HCT116 (cell line): ENCODE results near the gene PTPN4. TPM values are rescaled to one million over a fixed set of nuclear protein-coding genes. Genes with fewer than 3 reads are reported as not detected.

Source experiments
- ATAC-seq: fragments of 200-7000 bp; cut with Tn5 transposase; 2 replicates; pipeline ENCODE4 v1.9.1; 2020; ENCODE audit warnings: mild to moderate bottlenecking, moderate library complexity
- BruUV-seq: library from RNA; stranded (reverse); fragments of 400-500 nt; replicated peaks from 2 replicates; lab custom pipeline; 2021; lab: Mats Ljungman, UMichigan
- CTCF ChIA-PET: fragments of 300-600 bp; sonication (Branson Sonifier 250); formaldehyde crosslinking; loops from one replicate; lab custom pipeline; 2021; ENCODE audit warnings: antibody characterized with exemption; lab: Charles Lee
- POLR2A ChIA-PET: fragments of 300-600, 350-600 bp; sonication (Branson Sonifier 250); formaldehyde crosslinking; loops from one replicate; lab custom pipeline; 2021; ENCODE audit warnings: antibody characterized with exemption; lab: Charles Lee
- RAD21 ChIA-PET, 2 experiments: fragments of 300-600 bp; sonication (Branson Sonifier 250); formaldehyde crosslinking; loops; one replicate each; lab custom pipeline; 2023; ENCODE audit warnings: low total read pairs in 2 of 2; ENCODE audit not compliant: uncharacterized antibody in 2 of 2, unreplicated experiment in 2 of 2, low non-redundant PET in 1 of 2; lab: Charles Lee
- DNase-seq: peaks from one replicate; pipeline ENCODE4 v3.0.0-alpha.2; 2010; ENCODE audit warnings: low read depth, low spot score
- H2AFZ ChIP-seq: fragments of 200-600 bp; shearing (Covaris generic), sonication (generic); 2 replicates; pipeline ENCODE4 v1.6.1; 2017; ENCODE audit warnings: low read depth, mixed run types, mixed read lengths, antibody characterized with exemption, low read length; ENCODE audit not compliant: poor library complexity, severe bottlenecking
- H3K27ac ChIP-seq: 2 replicates; pipeline ENCODE4 v1.5.1; 2012; ENCODE audit warnings: low read depth, low read length
- H3K27me3 ChIP-seq: fragments of 200-600 bp; sonication (generic); 2 replicates; pipeline ENCODE4 v1.6.1; 2016; ENCODE audit warnings: mixed run types, low read length, mixed read lengths; ENCODE audit not compliant: insufficient read depth
- H3K36me3 ChIP-seq, 2 experiments: fragments of 200-500 bp in 1 of 2; fragments of 200-600 bp in 1 of 2; sonication (Bioruptor generic) in 1 of 2; sonication (generic) in 1 of 2; 2 replicates each; pipeline versions ENCODE4 v1.5.1 to v1.6.1; 2014 to 2016; ENCODE audit warnings: low read length in 2 of 2, inconsistent platforms in 1 of 2, mixed read lengths in 1 of 2, mixed run types in 1 of 2; ENCODE audit not compliant: insufficient read depth in 2 of 2, control insufficient read depth in 1 of 2
- H3K4me1 ChIP-seq, 2 experiments: fragments of 200-600 bp in 1 of 2; sonication (generic) in 1 of 2; 2 replicates each; pipeline versions ENCODE4 v1.5.1 to v1.6.1; 2012 to 2017; ENCODE audit warnings: low read length in 2 of 2, inconsistent platforms in 1 of 2, mild to moderate bottlenecking in 1 of 2, mixed read lengths in 1 of 2, mixed run types in 1 of 2, moderate library complexity in 1 of 2; ENCODE audit not compliant: insufficient read depth in 2 of 2, control insufficient read depth in 1 of 2
- H3K4me2 ChIP-seq: fragments of 200-600 bp; sonication (generic); 2 replicates; pipeline ENCODE4 v1.6.1; 2017; ENCODE audit warnings: mixed run types, low read length, mixed read lengths
- H3K4me3 ChIP-seq, 2 experiments: fragments of 200-600 bp in 1 of 2; sonication (generic) in 1 of 2; replicated peaks in 1 of 2; 2 replicates each; pipeline ENCODE4 v1.5.1; 2011 to 2016; ENCODE audit warnings: low read length in 2 of 2, control low read depth in 1 of 2, low read depth in 1 of 2, mild to moderate bottlenecking in 1 of 2, mixed read lengths in 1 of 2, mixed run types in 1 of 2
- H3K79me2 ChIP-seq: fragments of 200-600 bp; sonication (generic); 2 replicates; pipeline ENCODE4 v1.6.1; 2017; ENCODE audit warnings: mild to moderate bottlenecking, mixed run types, low read length, moderate library complexity, mixed read lengths; ENCODE audit not compliant: insufficient read depth
- H3K9ac ChIP-seq: fragments of 200-600 bp; sonication (generic); 2 replicates; pipeline ENCODE4 v1.6.1; 2016; ENCODE audit warnings: low read length, mixed read lengths
- H3K9me2 ChIP-seq: fragments of 200-600 bp; sonication (generic), shearing (Covaris generic); 2 replicates; pipeline ENCODE4 v1.6.1; 2017; ENCODE audit warnings: mixed run types, mild to moderate bottlenecking, moderate library complexity; ENCODE audit not compliant: insufficient read depth
- H3K9me3 ChIP-seq, 2 experiments: fragments of 200-500 bp in 1 of 2; fragments of 200-600 bp in 1 of 2; sonication (Bioruptor generic) in 1 of 2; sonication (generic) in 1 of 2; 2 replicates each; pipeline ENCODE4 v1.6.1; 2014 to 2017; ENCODE audit warnings: low read length in 2 of 2, mixed read lengths in 2 of 2, inconsistent platforms in 1 of 2, low read depth in 1 of 2, mild to moderate bottlenecking in 1 of 2, mixed run types in 1 of 2, moderate library complexity in 1 of 2; ENCODE audit not compliant: control insufficient read depth in 1 of 2, insufficient read depth in 1 of 2
- H4K20me1 ChIP-seq: fragments of 200-600 bp; sonication (generic), shearing (Covaris generic); 2 replicates; pipeline ENCODE4 v1.6.1; 2017; ENCODE audit warnings: mixed run types, mild to moderate bottlenecking, moderate library complexity; ENCODE audit not compliant: insufficient read depth
- CBX3 ChIP-seq: IDR thresholded peaks from 2 replicates; pipeline ENCODE4 v1.6.1; 2012; ENCODE audit warnings: low read depth
- CEBPB ChIP-seq: IDR thresholded peaks from 2 replicates; pipeline ENCODE4 v1.6.1; 2012; ENCODE audit warnings: low read depth
- EZH2phosphoT487 ChIP-seq: fragments of 200-600 bp; IDR thresholded peaks from 2 replicates; pipeline ENCODE4 v1.6.1; 2018; ENCODE audit warnings: antibody characterized with exemption, borderline replicate concordance
- FOSL1 ChIP-seq: IDR thresholded peaks from 2 replicates; pipeline ENCODE4 v1.6.1; 2012; ENCODE audit warnings: low read depth
- POLR2A ChIP-seq: IDR thresholded peaks from 2 replicates; pipeline ENCODE4 v1.7.0; 2011; ENCODE audit warnings: borderline replicate concordance; ENCODE audit not compliant: insufficient read depth, insufficient read length; ENCODE audit errors: extremely low read depth
- RAD21 ChIP-seq: IDR thresholded peaks from 2 replicates; pipeline ENCODE4 v1.6.1; 2012; ENCODE audit warnings: low read depth, mild to moderate bottlenecking
- SIN3A ChIP-seq: IDR thresholded peaks from 2 replicates; pipeline ENCODE4 v1.6.1; 2012; ENCODE audit warnings: low read depth
- SP1 ChIP-seq: IDR thresholded peaks from 2 replicates; pipeline ENCODE4 v1.6.1; 2012; ENCODE audit warnings: low read depth
- SRF ChIP-seq: IDR thresholded peaks from 2 replicates; pipeline ENCODE4 v1.6.1; 2012; ENCODE audit warnings: low read depth
- TCF7L2 ChIP-seq: IDR thresholded peaks from 2 replicates; pipeline ENCODE4 v1.7.0; 2011; ENCODE audit warnings: borderline replicate concordance, inconsistent platforms; ENCODE audit not compliant: insufficient read depth, insufficient read length; ENCODE audit errors: extremely low read depth
- ZNF274 ChIP-seq: fragments of 200-500 bp; sonication (Bioruptor generic); IDR thresholded peaks from 2 replicates; pipeline ENCODE4 v1.6.1; 2014; ENCODE audit warnings: mild to moderate bottlenecking, low read depth, low read length, inconsistent platforms
- intact Hi-C: fragments of 100-400 bp; cut with micrococcal nuclease; formaldehyde crosslinking; loops from 2 replicates; pipeline ENCODE4 v1.10.0; 2022
- total RNA-seq: library from RNA; stranded (reverse); gene quantifications from one replicate; pipeline ENCODE4 v1.2.1, GENCODE V29; 2021; ENCODE audit not compliant: unreplicated experiment
- TF ChIP-seq, protein P1 (sequence below): IDR thresholded peaks from 2 replicates; pipeline ENCODE4 v1.6.1; 2011; ENCODE audit warnings: mild to moderate bottlenecking, low read length, moderate library complexity; ENCODE audit not compliant: insufficient replicate concordance; ENCODE audit errors: extremely low read depth
- TF ChIP-seq, protein P2 (sequence below): IDR thresholded peaks from 2 replicates; pipeline ENCODE4 v1.6.1; 2012; ENCODE audit warnings: low read depth
- TF ChIP-seq, protein P3 (sequence below): IDR thresholded peaks from 2 replicates; pipeline ENCODE4 v1.6.1; 2012
- TF ChIP-seq, protein P4 (sequence below): IDR thresholded peaks from 2 replicates; pipeline ENCODE4 v1.6.1; 2012

Gene PTPN4
- total RNA-seq, 1 experiment from 2014 or later: 38.4 TPM

DNA sequence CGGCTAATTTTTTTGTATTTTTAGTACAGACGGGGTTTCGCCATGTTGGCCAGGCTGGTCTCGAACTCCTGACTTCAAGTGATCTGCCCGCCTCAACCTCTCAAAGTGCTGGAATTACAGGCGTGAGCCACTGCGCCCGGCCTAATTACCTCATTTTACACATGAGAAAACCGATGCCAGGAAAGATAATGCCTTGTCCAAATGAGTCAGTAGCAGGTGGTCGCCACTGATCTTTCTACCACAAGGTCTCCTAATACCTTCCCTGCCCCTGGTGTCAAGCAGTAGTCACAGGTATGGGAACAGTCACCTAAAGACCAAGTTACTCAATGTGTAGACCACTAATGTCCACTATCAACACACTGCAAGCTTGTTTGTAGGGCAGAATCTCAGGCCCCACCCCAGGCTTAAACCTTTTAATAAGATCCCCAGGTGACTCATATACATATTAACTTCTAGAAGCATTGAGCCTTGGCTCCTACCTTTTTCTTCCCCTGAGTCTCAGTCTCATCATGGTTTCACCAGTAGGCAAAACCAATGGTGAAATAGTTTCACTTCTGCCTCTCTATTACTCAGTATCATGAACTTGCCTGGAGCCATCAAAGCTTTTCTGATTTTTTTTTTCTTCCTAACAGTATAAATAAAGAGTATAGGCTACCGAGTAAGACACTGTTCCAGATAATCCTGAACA, 246.3 kb downstream of the PTPN4 start:
- H3K4me3 ChIP-seq: no peak overlapping the region
- H3K9me3 ChIP-seq: no peaks in the 10 kb centered on the region
- H3K27ac ChIP-seq: no peak overlapping the region
- no peak overlapping the region for H3K9ac ChIP-seq
- intact Hi-C loops: no loop called here
- DNase-seq (no peak), ATAC-seq (no peak)
- no peaks in the 10 kb centered on the region for H3K27me3 ChIP-seq
- no TSS peak for BruUV-seq
- no peaks in the 10 kb centered on the region for H3K4me1 ChIP-seq
- no peak overlapping the region for H3K4me2 ChIP-seq
- CTCF ChIA-PET: no interaction called here
- POLR2A ChIA-PET: no interaction called here
- TF ChIP-seq, protein P1, sequence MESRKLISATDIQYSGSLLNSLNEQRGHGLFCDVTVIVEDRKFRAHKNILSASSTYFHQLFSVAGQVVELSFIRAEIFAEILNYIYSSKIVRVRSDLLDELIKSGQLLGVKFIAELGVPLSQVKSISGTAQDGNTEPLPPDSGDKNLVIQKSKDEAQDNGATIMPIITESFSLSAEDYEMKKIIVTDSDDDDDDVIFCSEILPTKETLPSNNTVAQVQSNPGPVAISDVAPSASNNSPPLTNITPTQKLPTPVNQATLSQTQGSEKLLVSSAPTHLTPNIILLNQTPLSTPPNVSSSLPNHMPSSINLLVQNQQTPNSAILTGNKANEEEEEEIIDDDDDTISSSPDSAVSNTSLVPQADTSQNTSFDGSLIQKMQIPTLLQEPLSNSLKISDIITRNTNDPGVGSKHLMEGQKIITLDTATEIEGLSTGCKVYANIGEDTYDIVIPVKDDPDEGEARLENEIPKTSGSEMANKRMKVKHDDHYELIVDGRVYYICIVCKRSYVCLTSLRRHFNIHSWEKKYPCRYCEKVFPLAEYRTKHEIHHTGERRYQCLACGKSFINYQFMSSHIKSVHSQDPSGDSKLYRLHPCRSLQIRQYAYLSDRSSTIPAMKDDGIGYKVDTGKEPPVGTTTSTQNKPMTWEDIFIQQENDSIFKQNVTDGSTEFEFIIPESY: no peak
- TF ChIP-seq CBX3: no peak
- TF ChIP-seq SIN3A: no peak
- TF ChIP-seq EZH2phosphoT487: no peak
- TF ChIP-seq, protein P2, sequence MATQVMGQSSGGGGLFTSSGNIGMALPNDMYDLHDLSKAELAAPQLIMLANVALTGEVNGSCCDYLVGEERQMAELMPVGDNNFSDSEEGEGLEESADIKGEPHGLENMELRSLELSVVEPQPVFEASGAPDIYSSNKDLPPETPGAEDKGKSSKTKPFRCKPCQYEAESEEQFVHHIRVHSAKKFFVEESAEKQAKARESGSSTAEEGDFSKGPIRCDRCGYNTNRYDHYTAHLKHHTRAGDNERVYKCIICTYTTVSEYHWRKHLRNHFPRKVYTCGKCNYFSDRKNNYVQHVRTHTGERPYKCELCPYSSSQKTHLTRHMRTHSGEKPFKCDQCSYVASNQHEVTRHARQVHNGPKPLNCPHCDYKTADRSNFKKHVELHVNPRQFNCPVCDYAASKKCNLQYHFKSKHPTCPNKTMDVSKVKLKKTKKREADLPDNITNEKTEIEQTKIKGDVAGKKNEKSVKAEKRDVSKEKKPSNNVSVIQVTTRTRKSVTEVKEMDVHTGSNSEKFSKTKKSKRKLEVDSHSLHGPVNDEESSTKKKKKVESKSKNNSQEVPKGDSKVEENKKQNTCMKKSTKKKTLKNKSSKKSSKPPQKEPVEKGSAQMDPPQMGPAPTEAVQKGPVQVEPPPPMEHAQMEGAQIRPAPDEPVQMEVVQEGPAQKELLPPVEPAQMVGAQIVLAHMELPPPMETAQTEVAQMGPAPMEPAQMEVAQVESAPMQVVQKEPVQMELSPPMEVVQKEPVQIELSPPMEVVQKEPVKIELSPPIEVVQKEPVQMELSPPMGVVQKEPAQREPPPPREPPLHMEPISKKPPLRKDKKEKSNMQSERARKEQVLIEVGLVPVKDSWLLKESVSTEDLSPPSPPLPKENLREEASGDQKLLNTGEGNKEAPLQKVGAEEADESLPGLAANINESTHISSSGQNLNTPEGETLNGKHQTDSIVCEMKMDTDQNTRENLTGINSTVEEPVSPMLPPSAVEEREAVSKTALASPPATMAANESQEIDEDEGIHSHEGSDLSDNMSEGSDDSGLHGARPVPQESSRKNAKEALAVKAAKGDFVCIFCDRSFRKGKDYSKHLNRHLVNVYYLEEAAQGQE: no peak
- TF ChIP-seq SP1: no peak
- TF ChIP-seq, protein P3, sequence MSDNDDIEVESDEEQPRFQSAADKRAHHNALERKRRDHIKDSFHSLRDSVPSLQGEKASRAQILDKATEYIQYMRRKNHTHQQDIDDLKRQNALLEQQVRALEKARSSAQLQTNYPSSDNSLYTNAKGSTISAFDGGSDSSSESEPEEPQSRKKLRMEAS: no peak
- no peak for TF ChIP-seq RAD21
- TF ChIP-seq FOSL1: no peak
- TF ChIP-seq TCF7L2: no peak
- no peak for TF ChIP-seq ZNF274
- TF ChIP-seq, protein P4, sequence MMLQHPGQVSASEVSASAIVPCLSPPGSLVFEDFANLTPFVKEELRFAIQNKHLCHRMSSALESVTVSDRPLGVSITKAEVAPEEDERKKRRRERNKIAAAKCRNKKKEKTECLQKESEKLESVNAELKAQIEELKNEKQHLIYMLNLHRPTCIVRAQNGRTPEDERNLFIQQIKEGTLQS: no peak
- no peak for TF ChIP-seq CEBPB
- no peak for TF ChIP-seq SRF
- TF ChIP-seq POLR2A: no peak
- no peaks in the 10 kb centered on the region for H4K20me1 ChIP-seq
- H3K9me2 ChIP-seq: no peaks in the 10 kb centered on the region
- RAD21 ChIA-PET: no interaction called here
- H2AFZ ChIP-seq: no peak overlapping the region
- no peaks in the 10 kb centered on the region for H3K36me3 ChIP-seq
- H3K79me2 ChIP-seq: no peaks in the 10 kb centered on the region
